GM23338 (cell line): Measurements from ENCODE around the gene TRIM22. TPM values are rescaled to one million over a fixed set of nuclear protein-coding genes. Genes with fewer than 3 reads are reported as not detected.

Experiments
- polyA plus RNA-seq: library from polyadenylated mRNA; unstranded; fragments of >200 nt; fragmentation: Nextera tagmentation; extraction: Ambion mirVana; gene quantifications from 2 replicates; pipeline ENCODE4 v1.2.1, GENCODE V29; 2016
- total RNA-seq: library from RNA; depleted of rRNA; stranded (reverse); fragments of >200 nt; shearing (Covaris generic); gene quantifications from 2 replicates; pipeline ENCODE4 v1.2.3, GENCODE V29; 2014; rRNA removed

The TRIM22 gene
- total and polyA plus RNA-seq, 2 experiments from 2014 or later: 23.9 to 41.1 TPM

Other genes with a start within 250 kb of the TRIM22 start
- 1.1 TPM in 1 of 2 replicates, not detected in the other for gene OR51I1, start 248.3 kb upstream of the TRIM22 start, total RNA-seq
- gene OR51I1, start 248.3 kb upstream of the TRIM22 start, polyA plus RNA-seq: not detected in 2 replicates
- gene OR51I2, start 240.5 kb upstream of the TRIM22 start, total RNA-seq: not detected in 2 replicates
- not detected in 2 replicates for gene OR51I2, start 240.5 kb upstream of the TRIM22 start, polyA plus RNA-seq
- not detected in 2 replicates for gene OR52D1, start 201.1 kb upstream of the TRIM22 start, total RNA-seq
- not detected in 2 replicates for gene OR52D1, start 201.1 kb upstream of the TRIM22 start, polyA plus RNA-seq
- gene UBQLN3, start 179.8 kb upstream of the TRIM22 start, total RNA-seq: not detected in 2 replicates
- gene UBQLN3, start 179.8 kb upstream of the TRIM22 start, polyA plus RNA-seq: not detected in 2 replicates
- 0.35 and 0.52 TPM in 2 replicates for gene UBQLNL, start 173.1 kb upstream of the TRIM22 start, total RNA-seq
- 0.09 TPM in 1 of 2 replicates, not detected in the other for gene UBQLNL, start 173.1 kb upstream of the TRIM22 start, polyA plus RNA-seq
- 0.28 TPM in 1 of 2 replicates, not detected in the other for gene OR52H1, start 141.2 kb upstream of the TRIM22 start, total RNA-seq
- gene OR52H1, start 141.2 kb upstream of the TRIM22 start, polyA plus RNA-seq: not detected in 2 replicates
- gene OR52B6, start 108.9 kb upstream of the TRIM22 start, total RNA-seq: not detected in 2 replicates
- gene OR52B6, start 108.9 kb upstream of the TRIM22 start, polyA plus RNA-seq: not detected in 2 replicates
- gene TRIM6, start 93.2 kb upstream of the TRIM22 start, total RNA-seq: 49.0 and 50.8 TPM in 2 replicates
- 24.3 and 26.4 TPM in 2 replicates for gene TRIM6, start 93.2 kb upstream of the TRIM22 start, polyA plus RNA-seq
- gene TRIM34, start 64.8 kb upstream of the TRIM22 start, total RNA-seq: 1.1 and 2.6 TPM in 2 replicates
- gene TRIM34, start 64.8 kb upstream of the TRIM22 start, polyA plus RNA-seq: 0.57 and 1.9 TPM in 2 replicates
- 17.7 and 20.8 TPM in 2 replicates for gene TRIM5, start 4.7 kb upstream of the TRIM22 start, total RNA-seq
- 16.1 and 21.0 TPM in 2 replicates for gene TRIM5, start 4.7 kb upstream of the TRIM22 start, polyA plus RNA-seq
- gene OR56B1, start 46.7 kb downstream of the TRIM22 start, total RNA-seq: 0.28 TPM in 1 of 2 replicates, not detected in the other
- not detected in 2 replicates for gene OR56B1, start 46.7 kb downstream of the TRIM22 start, polyA plus RNA-seq
- gene OR52N4, start 64.5 kb downstream of the TRIM22 start, total RNA-seq: 0.27 TPM in 1 of 2 replicates, not detected in the other
- not detected in 2 replicates for gene OR52N4, start 64.5 kb downstream of the TRIM22 start, polyA plus RNA-seq
- not detected in 2 replicates for gene OR52N5, start 93.6 kb downstream of the TRIM22 start, total RNA-seq
- gene OR52N5, start 93.6 kb downstream of the TRIM22 start, polyA plus RNA-seq: not detected in 2 replicates
- not detected in 2 replicates for gene OR52N1, start 101.5 kb downstream of the TRIM22 start, total RNA-seq
- not detected in 2 replicates for gene OR52N1, start 101.5 kb downstream of the TRIM22 start, polyA plus RNA-seq
- 0.89 TPM in 1 of 2 replicates, not detected in the other for gene OR52N2, start 119.1 kb downstream of the TRIM22 start, total RNA-seq
- gene OR52N2, start 119.1 kb downstream of the TRIM22 start, polyA plus RNA-seq: 0.19 and 0.43 TPM in 2 replicates
- gene OR52E6, start 152.1 kb downstream of the TRIM22 start, total RNA-seq: 0.66 TPM in 1 of 2 replicates, not detected in the other
- not detected in 2 replicates for gene OR52E6, start 152.1 kb downstream of the TRIM22 start, polyA plus RNA-seq
- 0.21 TPM in 1 of 2 replicates, not detected in the other for gene OR52E8, start 167.9 kb downstream of the TRIM22 start, total RNA-seq
- gene OR52E8, start 167.9 kb downstream of the TRIM22 start, polyA plus RNA-seq: not detected in 2 replicates
- gene OR52E4, start 190.8 kb downstream of the TRIM22 start, total RNA-seq: not detected in 2 replicates
- not detected in 2 replicates for gene OR52E4, start 190.8 kb downstream of the TRIM22 start, polyA plus RNA-seq
- gene OR52E5, start 203.4 kb downstream of the TRIM22 start, total RNA-seq: not detected in 2 replicates
- not detected in 2 replicates for gene OR52E5, start 203.4 kb downstream of the TRIM22 start, polyA plus RNA-seq